H1 (cell line): Measurements from ENCODE around the gene CREB3L1.

Experiments
- ASH2L ChIP-seq: fragments of 200-600, 300-600 bp; sonication (generic); IDR thresholded peaks from one replicate; pipeline ENCODE4 v1.7.1; 2017; ENCODE audit warnings: low read length
- CEBPB ChIP-seq: IDR thresholded peaks from 2 replicates; pipeline ENCODE4 v1.6.1; 2012; ENCODE audit warnings: low read depth, low read length
- CHD1 ChIP-seq: IDR thresholded peaks from 2 replicates; pipeline ENCODE4 v1.6.1; 2012; ENCODE audit warnings: low read depth, low read length, improper control_type of control experiment
- CTCF ChIP-seq, 3 experiments: IDR thresholded peaks; 1 replicate in 2 of 3; 2 replicates in 1 of 3; pipeline versions ENCODE4 v1.5.1 to v1.6.1; 2011; ENCODE audit warnings: low read length in 3 of 3, mild to moderate bottlenecking in 3 of 3, inconsistent platforms in 2 of 3, low read depth in 1 of 3, moderate library complexity in 1 of 3; ENCODE audit not compliant: insufficient read depth in 1 of 3; ENCODE audit errors: control extremely low read depth in 1 of 3
- JUN ChIP-seq: IDR thresholded peaks from 2 replicates; pipeline ENCODE4 v1.6.1; 2011; ENCODE audit warnings: low read depth, mild to moderate bottlenecking, improper control_type of control experiment, low read length
- MAX ChIP-seq: IDR thresholded peaks from 2 replicates; pipeline ENCODE4 v1.6.1; 2012; ENCODE audit warnings: inconsistent platforms
- PHF8 ChIP-seq: fragments of 200-600 bp; sonication (generic); conservative IDR thresholded peaks from 2 replicates; pipeline ENCODE4 v1.7.1; 2012; ENCODE audit warnings: low read depth, mild to moderate bottlenecking, inconsistent platforms, low read length, moderate library complexity
- POLR2A ChIP-seq, 2 experiments: IDR thresholded peaks; 1 replicate in 1 of 2; 2 replicates in 1 of 2; pipeline ENCODE4 v1.6.1; 2011; ENCODE audit warnings: low read depth in 2 of 2, low read length in 2 of 2, mild to moderate bottlenecking in 2 of 2; ENCODE audit errors: control extremely low read depth in 1 of 2

- no peak for TF ChIP-seq ASH2L
- peak; percentile 93 to 98 (median 96) for TF ChIP-seq CTCF (IDR thresholded peaks at IDR 0.05; ENCODE audit: control extremely low read depth in 1 of 3, insufficient read depth in 1 of 3, low read depth in 1 of 3, low read length in 3 of 3)
- TF ChIP-seq PHF8 = no peak
- TF ChIP-seq POLR2A (IDR thresholded peaks at IDR 0.05; ENCODE audit: control extremely low read depth in 1 of 2, low read depth in 2 of 2, low read length in 2 of 2) = no peak
- peak; percentile 40; the same call in 1 of the 2 replicates for TF ChIP-seq MAX
- TF ChIP-seq JUN = no peak
- TF ChIP-seq CEBPB = no peak
- no peak for TF ChIP-seq CHD1
Observed at GRCh38 chr11:46352063-46352841, 74.8 kb downstream of the CREB3L1 start.
